22Rv1 (cell line): ENCODE results near the gene CCNL1.

Source experiments
- H3K27ac ChIP-seq: fragments of 450-650 bp; 2 replicates; pipeline ENCODE4 v1.5.1; 2017
- CTCF ChIP-seq: fragments of 450-650 bp; IDR thresholded peaks from 2 replicates; pipeline ENCODE4 v1.5.1; 2017; ENCODE audit warnings: mild to moderate bottlenecking
- ZFX ChIP-seq: fragments of 450-650 bp; IDR thresholded peaks from 2 replicates; pipeline ENCODE4 v1.6.1; 2017; ENCODE audit warnings: antibody characterized with exemption, borderline replicate concordance

Gene CCNL1

GRCh38 chr3:157127268-157127667 lies 32.7 kb downstream of the CCNL1 start:
- TF ChIP-seq ZFX (no peak), CTCF (no peak)
- H3K27ac ChIP-seq: no peak overlapping the region

GRCh38 chr3:157126365-157126764 lies 33.6 kb downstream of the CCNL1 start:
- H3K27ac ChIP-seq: no peak overlapping the region
- TF ChIP-seq ZFX (no peak), CTCF (no peak)

- TF ChIP-seq ZFX (no peak), CTCF (no peak)
- no peak overlapping the region for H3K27ac ChIP-seq
These were observed 34.8 kb downstream of the CCNL1 start for GRCh38 chr3:157125101-157125500.

GRCh38 chr3:157123621-157124020 lies 36.3 kb downstream of the CCNL1 start:
- no peak overlapping the region for H3K27ac ChIP-seq
- no peak for TF ChIP-seq CTCF
- no peak for TF ChIP-seq ZFX

- H3K27ac ChIP-seq: no peak overlapping the region
These were observed 37.0 kb downstream of the CCNL1 start for GRCh38 chr3:157122832-157123427.

GRCh38 chr3:157122116-157122515 lies 37.8 kb downstream of the CCNL1 start:
- no peak overlapping the region for H3K27ac ChIP-seq
- no peak for TF ChIP-seq ZFX
- TF ChIP-seq CTCF: no peak

More at GRCh38 chr3:157122832-157123427, 37.0 kb downstream of the CCNL1 start:
- TF ChIP-seq CTCF (no peak), ZFX (no peak)

GRCh38 chr3:157121522-157121921 lies 38.4 kb downstream of the CCNL1 start:
- peak overlapping the region; percentile 94 for H3K27ac ChIP-seq
- TF ChIP-seq ZFX (no peak), CTCF (no peak)
